ENCODE measurements around the gene DYNLT4. TPM values are rescaled to one million over a fixed set of nuclear protein-coding genes. Genes with fewer than 3 reads are reported as not detected.
A peak's percentile ranks its signal among the peaks of the same experiment; 100 is the strongest.

The DYNLT4 gene
- total and polyA plus RNA-seq, 2 of the 13 experiments (the other 11 are each of a cell fraction or from before 2014, with no cell fraction given) = 0.77 TPM; not detected in 1

DNA sequence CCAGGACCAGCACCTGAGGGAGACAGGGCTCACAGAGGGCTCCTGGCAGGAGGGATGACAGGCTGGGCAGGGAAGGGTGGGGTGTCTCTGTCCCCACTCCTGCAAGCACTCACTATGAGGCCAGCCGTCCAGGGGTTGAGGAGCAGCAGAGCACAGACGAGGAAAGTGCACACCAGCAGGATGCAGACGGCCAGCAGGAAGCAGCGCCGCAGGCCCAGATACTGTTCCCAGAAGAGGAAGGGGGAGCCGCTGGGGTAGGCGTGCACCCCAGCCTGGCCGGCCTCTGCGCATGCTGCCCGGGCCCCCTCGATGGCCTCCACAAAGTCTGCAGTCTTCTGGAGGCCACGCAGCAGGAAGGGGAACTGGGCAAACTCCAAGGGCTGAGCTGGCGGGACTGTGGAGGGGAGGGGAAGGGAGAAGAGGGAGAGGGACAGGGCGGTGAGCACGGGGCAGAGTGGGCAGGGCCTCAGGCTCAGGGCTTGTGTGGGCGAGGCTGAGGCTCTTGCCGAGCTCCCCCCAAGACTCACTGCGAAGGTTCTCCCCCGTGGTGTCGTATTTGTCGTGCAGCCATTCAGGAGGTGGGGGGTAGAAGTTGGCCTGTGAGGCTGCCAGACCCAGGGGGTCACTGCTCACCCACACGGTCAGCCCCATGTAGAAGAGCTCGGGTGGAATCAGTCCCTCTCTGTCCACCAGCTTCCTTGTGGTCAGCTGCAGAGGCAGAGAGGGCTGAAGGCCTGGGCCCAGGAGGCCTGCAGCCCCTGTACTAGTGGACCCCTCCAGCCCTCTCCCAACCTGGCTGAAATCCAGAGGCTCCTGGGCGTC, 19.4 kb upstream of the DYNLT4 start (continued):
- no peak for TF ChIP-seq ZSCAN29 (CRISPR knock-in tag; conservative IDR thresholded peaks at IDR 0.05)
- TF ChIP-seq CBFB (CRISPR knock-in tag; IDR thresholded peaks at IDR 0.05) = no peak; the same call in 1 of the 2 replicates
- TF ChIP-seq, protein P1, sequence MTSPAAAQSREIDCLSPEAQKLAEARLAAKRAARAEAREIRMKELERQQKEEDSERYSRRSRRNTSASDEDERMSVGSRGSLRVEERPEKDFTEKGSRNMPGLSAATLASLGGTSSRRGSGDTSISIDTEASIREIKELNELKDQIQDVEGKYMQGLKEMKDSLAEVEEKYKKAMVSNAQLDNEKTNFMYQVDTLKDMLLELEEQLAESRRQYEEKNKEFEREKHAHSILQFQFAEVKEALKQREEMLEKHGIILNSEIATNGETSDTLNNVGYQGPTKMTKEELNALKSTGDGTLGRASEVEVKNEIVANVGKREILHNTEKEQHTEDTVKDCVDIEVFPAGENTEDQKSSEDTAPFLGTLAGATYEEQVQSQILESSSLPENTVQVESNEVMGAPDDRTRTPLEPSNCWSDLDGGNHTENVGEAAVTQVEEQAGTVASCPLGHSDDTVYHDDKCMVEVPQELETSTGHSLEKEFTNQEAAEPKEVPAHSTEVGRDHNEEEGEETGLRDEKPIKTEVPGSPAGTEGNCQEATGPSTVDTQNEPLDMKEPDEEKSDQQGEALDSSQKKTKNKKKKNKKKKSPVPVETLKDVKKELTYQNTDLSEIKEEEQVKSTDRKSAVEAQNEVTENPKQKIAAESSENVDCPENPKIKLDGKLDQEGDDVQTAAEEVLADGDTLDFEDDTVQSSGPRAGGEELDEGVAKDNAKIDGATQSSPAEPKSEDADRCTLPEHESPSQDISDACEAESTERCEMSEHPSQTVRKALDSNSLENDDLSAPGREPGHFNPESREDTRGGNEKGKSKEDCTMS (CRISPR knock-in tag; conservative IDR thresholded peaks at IDR 0.05) = 0 out of 2 replicates have a peak, but pooled peaks have one; percentile 50
- 0 out of 2 replicates have a peak, but pooled peaks have one; percentile 50 for TF ChIP-seq ZFP37 (CRISPR knock-in tag; IDR thresholded peaks at IDR 0.05; ENCODE audit: borderline replicate concordance)
- no peak for TF ChIP-seq NFYB (CRISPR knock-in tag; IDR thresholded peaks at IDR 0.05)
- peak; percentile 53 for TF ChIP-seq HDAC2 (CRISPR knock-in tag; IDR thresholded peaks at IDR 0.05)
- peak; percentile 85 for TF ChIP-seq SRY (CRISPR knock-in tag; IDR thresholded peaks at IDR 0.05)
- TF ChIP-seq ZNF121 (CRISPR knock-in tag; IDR thresholded peaks at IDR 0.05) = peak; percentile 98
- TF ChIP-seq ZNF749 (CRISPR knock-in tag; IDR thresholded peaks at IDR 0.05; ENCODE audit: borderline replicate concordance) = peak; percentile 20; the same call in 1 of the 2 replicates
- no peak for TF ChIP-seq SOX13 (IDR thresholded peaks at IDR 0.05)
- no peak for TF ChIP-seq SOX13 (CRISPR knock-in tag; conservative IDR thresholded peaks at IDR 0.05 in 1 of 2, IDR thresholded peaks at IDR 0.05 in 1 of 2)
- TF ChIP-seq, protein P2, sequence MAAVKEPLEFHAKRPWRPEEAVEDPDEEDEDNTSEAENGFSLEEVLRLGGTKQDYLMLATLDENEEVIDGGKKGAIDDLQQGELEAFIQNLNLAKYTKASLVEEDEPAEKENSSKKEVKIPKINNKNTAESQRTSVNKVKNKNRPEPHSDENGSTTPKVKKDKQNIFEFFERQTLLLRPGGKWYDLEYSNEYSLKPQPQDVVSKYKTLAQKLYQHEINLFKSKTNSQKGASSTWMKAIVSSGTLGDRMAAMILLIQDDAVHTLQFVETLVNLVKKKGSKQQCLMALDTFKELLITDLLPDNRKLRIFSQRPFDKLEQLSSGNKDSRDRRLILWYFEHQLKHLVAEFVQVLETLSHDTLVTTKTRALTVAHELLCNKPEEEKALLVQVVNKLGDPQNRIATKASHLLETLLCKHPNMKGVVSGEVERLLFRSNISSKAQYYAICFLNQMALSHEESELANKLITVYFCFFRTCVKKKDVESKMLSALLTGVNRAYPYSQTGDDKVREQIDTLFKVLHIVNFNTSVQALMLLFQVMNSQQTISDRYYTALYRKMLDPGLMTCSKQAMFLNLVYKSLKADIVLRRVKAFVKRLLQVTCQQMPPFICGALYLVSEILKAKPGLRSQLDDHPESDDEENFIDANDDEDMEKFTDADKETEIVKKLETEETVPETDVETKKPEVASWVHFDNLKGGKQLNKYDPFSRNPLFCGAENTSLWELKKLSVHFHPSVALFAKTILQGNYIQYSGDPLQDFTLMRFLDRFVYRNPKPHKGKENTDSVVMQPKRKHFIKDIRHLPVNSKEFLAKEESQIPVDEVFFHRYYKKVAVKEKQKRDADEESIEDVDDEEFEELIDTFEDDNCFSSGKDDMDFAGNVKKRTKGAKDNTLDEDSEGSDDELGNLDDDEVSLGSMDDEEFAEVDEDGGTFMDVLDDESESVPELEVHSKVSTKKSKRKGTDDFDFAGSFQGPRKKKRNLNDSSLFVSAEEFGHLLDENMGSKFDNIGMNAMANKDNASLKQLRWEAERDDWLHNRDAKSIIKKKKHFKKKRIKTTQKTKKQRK (IDR thresholded peaks at IDR 0.05; ENCODE audit: low read length) = no peak
- TF ChIP-seq, protein P3, sequence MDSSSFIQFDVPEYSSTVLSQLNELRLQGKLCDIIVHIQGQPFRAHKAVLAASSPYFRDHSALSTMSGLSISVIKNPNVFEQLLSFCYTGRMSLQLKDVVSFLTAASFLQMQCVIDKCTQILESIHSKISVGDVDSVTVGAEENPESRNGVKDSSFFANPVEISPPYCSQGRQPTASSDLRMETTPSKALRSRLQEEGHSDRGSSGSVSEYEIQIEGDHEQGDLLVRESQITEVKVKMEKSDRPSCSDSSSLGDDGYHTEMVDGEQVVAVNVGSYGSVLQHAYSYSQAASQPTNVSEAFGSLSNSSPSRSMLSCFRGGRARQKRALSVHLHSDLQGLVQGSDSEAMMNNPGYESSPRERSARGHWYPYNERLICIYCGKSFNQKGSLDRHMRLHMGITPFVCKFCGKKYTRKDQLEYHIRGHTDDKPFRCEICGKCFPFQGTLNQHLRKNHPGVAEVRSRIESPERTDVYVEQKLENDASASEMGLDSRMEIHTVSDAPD (CRISPR knock-in tag; IDR thresholded peaks at IDR 0.05) = peak; percentile 37; the same call in 1 of the 2 replicates
- TF ChIP-seq, protein P4, sequence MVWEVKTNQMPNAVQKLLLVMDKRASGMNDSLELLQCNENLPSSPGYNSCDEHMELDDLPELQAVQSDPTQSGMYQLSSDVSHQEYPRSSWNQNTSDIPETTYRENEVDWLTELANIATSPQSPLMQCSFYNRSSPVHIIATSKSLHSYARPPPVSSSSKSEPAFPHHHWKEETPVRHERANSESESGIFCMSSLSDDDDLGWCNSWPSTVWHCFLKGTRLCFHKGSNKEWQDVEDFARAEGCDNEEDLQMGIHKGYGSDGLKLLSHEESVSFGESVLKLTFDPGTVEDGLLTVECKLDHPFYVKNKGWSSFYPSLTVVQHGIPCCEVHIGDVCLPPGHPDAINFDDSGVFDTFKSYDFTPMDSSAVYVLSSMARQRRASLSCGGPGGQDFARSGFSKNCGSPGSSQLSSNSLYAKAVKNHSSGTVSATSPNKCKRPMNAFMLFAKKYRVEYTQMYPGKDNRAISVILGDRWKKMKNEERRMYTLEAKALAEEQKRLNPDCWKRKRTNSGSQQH (CRISPR knock-in tag; IDR thresholded peaks at IDR 0.05; ENCODE audit: low read depth) = peak; percentile 63; the same call in 1 of the 2 replicates
- TF ChIP-seq, protein P5, sequence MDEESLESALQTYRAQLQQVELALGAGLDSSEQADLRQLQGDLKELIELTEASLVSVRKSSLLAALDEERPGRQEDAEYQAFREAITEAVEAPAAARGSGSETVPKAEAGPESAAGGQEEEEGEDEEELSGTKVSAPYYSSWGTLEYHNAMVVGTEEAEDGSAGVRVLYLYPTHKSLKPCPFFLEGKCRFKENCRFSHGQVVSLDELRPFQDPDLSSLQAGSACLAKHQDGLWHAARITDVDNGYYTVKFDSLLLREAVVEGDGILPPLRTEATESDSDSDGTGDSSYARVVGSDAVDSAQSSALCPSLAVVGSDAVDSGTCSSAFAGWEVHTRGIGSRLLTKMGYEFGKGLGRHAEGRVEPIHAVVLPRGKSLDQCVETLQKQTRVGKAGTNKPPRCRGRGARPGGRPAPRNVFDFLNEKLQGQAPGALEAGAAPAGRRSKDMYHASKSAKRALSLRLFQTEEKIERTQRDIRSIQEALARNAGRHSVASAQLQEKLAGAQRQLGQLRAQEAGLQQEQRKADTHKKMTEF (CRISPR knock-in tag; IDR thresholded peaks at IDR 0.05) = peak; percentile 59
- peak; percentile 41; the same call in 1 of the 2 replicates for TF ChIP-seq ZNF713 (CRISPR knock-in tag; IDR thresholded peaks at IDR 0.05)
- TF ChIP-seq ZNF660 (CRISPR knock-in tag; IDR thresholded peaks at IDR 0.05; ENCODE audit: borderline replicate concordance, low read depth) = no peak
- peak; percentile 60; the same call in 1 of the 2 replicates for TF ChIP-seq ZSCAN31 (CRISPR knock-in tag; IDR thresholded peaks at IDR 0.05; ENCODE audit: low read depth)
